NCI-H1436 (cell line): ENCODE measurements around the gene TEX13D.
A peak's percentile ranks its signal among the peaks of the same experiment; 100 is the strongest.
"Not testable (repeated sequence)": the region's sequence is repeated elsewhere in the genome, so short reads cannot be mapped to it uniquely, and the experiment has no call there.

Experiments
- DNase-seq: peaks from one replicate; lab custom pipeline; 2025; lab: John Stamatoyannopoulos, UW

Gene TEX13D

DNA sequence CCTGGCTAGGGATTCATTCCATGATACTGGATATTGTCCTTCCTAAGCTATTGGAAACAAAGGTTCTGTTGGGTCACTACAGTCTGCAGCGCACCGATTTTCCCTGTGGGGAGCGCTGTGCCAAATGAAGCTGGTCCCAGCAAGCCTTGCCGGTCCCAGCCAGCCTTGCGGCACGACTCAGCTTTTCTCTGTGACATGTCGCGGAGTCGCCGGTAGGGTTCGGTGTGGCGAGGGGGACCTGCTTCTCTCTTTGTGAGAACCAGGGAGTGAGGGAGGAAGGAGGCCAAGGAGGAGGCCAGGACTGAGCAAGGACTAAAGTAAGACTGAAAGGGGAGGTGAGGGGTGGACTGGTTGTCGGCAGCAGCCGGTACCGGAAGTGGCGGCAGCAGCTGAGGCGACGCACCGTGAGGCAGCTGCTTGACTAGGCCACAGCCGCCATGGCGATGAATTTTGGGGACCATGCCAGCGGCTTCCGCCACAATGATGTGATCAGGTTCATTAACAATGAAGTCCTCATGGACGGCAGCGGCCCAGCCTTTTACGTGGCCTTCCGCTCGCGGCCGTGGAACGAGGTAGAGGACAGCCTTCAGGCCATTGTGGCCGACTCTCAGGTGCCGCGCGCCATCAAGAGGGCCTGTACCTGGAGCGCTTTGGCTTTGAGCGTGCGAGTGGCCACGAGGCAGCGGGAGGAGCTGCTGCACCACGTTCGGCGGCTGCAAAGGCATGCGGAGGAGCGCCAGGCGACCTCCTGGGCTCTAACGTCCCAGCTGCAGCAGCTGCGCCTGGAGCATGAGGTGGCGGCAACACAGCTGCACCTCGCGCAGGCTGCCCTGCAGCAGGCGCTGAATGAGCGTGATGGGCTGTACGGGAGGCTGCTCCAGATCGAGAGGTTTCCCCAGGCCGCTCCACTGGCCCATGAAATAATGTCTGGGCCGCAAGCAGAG is at the start of gene TEX13D:
TSS of gene TEX13D (plus strand) at position 180 of the 944 bp plus-strand sequence. CDS start at position 438, 258 bp downstream.
- no peak for DNase-seq

DNA sequence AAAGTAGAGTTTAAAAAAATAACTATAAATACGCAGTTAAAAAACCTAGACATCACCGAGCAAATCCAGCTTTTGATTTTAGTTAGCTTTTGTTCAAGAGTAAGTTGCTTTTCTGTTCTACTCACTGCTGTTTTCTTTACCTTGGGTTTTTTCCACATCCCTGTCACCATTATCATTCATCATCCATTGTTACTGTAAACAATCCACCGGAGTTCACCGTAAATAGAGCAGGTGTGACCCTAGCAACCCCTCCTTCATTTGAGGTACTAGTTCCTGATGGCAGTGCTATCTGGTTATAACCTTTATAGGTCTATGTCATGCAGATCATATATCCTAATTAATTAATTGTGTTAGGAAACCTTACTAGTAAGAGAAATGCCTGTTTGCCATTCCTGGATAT is 43.0 kb upstream of the TEX13D start:
- peak; percentile 30 for DNase-seq

DNA sequence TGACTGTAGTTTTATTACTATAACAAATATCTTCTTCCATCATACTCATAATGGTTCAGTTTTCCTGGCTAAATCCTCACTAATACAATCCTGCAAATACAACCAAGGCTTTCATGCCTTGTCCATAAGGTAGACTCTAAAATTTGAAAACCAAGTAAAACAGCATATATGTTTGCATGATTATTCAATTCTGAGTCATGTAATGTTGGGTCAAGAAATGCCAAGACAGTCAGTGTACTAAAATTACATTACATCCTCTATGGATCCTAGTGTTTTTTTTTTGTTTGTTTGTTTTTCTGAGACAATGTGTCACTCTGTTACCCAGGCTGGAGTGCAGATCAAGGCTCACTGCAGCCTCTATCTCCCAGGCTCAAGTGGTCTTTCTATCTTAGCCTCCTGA is 38.6 kb upstream of the TEX13D start:
- DNase-seq = no peak

DNA sequence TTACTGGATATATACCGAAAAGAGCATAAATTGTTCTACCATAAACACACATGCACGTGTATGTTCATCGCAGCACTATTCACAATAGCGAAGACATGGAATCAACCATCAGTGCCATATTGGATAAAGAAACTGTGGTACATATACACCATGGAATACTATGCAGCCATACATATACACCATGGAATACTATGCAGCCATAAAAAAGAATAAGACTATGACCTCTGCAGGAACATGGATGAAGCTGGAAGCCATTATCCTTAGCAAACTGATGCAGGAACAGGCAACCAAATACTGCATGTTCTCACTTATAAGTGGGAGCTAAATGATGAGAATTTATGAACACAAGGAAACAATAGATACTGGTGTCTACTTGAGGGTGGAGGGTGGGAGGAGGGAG is 33.1 kb upstream of the TEX13D start:
- not testable (repeated sequence) for DNase-seq

DNA sequence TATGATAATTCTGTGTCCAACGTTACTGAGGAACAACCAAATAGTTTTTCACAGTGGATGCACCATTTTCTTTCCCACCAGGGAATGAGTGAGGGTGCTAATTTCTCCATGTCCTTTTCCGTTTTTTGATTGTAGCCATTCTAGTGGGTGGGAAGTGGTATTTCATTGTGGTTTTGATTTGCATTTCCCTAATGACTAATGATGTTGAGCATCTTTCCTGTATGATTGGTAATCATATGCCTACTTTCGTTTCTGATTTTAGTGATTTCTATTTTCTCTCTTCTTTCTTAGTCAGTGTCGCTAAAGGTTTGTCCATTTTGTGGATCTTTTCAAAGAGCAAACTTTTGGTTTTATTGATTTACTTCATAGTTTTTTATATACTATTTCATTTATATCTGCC is 32.1 kb upstream of the TEX13D start:
- no peak for DNase-seq

DNA sequence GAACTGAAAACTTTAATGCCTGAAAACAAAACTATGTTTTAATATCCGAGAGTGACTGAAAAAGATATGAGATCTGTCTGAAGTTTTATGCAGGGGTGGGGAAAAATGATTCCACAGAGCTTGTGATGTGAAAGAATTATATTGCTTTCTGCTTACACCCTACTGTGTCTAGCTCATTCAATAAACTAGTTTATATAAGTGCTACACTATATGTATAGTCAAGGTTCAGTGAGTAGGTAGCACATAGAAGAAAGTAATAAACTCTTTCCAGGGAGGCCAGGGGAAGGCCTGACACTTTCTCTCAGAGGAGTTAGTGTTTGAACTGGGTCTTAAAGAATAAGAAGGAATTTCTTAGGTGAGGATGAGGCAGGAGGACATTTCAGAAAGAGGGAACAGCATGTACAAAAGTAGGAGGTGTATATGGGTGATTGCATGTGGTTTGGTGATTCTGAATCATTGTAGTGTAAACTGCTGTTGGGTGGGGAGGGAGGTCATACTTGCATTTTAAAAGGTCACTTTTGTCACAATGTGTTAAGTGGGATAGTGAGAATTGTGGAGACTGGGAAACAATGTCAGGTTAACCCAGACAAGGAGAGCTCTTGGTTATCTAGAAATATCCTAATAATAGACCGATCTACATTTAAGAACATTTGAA is 25.1 kb upstream of the TEX13D start:
- no peak for DNase-seq

DNA sequence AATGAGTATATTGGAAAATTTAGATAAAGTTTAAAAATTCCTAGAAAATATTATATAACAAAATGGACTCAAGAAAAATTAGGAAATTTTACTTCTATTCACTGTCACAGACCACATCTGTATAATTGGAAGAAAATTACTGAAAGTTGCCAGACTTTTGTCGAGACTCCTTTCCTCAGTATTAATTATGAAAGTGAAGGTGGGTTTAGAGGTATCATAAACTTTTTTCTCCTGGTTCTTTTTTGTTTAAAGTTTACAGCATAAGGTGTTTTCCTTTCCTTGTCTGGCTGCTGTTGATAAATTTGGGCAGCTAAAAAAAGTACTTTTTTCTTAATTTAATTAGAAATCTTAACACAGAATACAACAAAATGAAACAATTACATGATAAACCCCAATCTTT is 6.7 kb upstream of the TEX13D start:
- DNase-seq = no peak

DNA sequence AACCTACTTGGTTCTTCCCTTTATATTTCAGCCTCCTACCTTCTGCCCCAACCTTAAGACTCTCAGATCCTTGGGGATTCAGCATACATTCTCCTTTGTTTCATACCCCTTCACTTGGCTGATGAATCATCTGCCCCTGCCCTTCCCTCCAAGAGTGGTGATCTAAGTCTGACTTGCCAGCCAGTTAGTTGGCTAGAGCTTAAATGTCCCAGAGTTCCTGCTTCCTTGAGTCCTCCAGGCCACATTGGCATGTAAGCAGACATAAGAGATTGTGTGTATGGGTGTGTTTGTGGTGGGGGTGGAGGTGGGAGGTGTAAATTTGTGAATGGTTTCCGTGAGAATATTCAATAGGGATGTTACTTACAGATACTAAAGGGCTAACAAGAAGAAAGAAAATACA is 3.7 kb upstream of the TEX13D start:
- no peak for DNase-seq

DNA sequence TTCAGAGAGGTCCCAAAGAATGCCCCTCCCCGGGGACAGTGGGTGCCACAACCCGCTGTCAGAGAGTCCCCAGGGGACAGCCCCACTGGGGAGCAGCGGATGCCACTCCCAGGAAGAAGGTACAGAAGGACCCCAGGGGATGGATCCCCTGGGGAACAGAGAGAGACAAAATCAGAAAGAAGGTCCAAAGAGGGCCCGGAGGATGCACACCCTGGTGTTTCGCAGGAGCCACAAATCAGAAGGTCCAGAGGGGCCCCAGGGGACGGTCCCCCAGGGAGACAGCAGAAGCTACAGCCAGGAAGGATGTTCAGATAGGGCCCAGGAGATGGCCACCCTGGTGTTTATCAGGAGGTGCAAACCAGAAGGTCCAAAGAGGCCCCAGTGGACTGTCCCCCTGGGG is 1.4 kb downstream of the TEX13D start:
- no peak for DNase-seq

DNA sequence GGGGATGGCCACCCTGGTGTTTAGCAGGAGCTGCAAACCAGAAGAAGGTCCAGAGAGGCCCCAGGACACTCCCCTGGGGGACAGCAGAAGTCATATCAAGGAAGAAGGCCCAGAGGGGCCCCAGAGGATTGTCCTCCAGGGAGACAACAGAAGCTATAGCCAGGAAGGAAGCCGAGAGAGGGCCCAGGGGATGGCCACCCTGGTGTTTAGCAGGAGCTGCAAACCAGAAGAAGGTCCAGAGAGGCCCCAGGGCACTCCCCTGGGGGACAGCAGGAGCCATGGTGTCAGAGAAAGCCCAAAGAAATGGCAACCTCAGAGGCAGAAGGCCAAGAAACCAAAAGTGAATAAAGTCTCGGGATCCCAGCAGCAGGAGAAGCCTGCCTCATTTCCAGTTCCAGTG is 2.1 kb downstream of the TEX13D start:
- not testable (repeated sequence) for DNase-seq

DNA sequence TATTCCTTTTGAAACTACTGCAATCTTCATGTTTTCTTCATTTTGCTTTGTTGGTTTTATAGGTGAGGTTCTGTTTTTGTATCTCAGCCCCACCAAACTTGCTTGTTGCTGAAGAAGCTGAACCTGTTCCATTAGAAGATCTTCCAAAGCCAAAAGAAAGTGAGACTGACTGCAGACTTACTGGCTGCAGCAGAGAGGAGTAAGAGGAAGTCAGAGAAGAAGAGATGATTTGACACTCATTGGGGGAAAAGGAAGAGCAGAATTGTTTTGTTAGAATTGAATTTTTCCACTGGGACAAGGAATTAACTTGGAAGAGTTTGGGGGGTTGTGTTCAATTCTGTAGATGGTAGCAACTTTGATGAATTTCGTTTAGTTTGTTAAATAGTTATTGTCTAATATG is 3.1 kb downstream of the TEX13D start:
- DNase-seq = no peak

DNA sequence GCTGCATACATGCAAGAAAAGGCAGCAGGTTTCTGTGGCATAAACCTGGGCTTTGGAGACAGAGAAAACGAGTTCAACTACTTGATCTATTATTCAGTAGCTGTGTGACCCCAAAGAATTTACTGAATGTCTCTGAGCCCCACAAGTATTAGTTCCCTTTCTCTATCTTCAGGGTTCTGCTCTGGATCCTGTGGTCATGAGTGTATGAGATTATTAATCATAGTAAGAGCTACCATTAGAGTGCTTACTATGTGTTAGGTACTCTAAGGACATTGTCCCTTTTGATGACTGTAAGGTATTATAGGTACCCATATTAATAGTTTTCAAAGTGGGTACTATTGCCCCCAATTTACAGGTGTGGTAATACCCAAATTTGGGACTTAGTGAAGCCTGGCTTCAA is 5.5 kb downstream of the TEX13D start:
- DNase-seq = no peak

DNA sequence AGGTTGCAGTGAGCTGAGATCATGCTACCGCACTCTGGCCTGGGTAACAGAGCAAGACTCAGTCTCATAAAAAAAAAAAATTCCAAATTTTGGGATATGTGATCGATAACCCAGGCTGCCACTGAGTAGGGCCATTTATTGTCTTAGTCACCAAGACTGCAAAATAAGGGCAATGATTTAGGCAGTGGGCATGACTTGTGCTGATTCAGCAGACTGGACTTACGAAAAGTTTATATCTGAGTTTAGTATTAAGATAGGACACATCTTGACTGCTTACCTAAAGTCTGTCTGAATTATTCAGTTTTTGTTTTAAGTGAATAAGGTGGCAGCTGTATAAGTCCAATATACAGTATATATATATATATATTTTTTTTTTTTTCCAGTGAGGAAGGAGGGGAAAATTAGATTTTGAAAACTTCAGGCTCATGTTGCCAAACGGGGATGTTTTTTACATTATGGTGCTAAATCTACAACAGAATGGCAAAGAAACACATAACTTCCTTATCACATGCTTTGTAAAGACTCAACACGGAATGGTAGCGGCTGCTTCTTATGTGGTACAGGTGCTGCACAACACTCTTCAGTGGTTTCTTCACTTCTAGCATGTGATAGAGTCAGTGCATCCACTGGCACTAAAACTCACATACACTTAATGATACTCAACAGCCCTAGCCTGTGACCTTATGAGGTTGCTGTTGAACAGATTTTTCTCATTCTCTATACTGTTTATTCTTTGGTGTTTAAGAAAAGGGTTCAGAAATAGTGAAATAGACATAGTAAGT is 6.5 kb downstream of the TEX13D start:
- no peak for DNase-seq

DNA sequence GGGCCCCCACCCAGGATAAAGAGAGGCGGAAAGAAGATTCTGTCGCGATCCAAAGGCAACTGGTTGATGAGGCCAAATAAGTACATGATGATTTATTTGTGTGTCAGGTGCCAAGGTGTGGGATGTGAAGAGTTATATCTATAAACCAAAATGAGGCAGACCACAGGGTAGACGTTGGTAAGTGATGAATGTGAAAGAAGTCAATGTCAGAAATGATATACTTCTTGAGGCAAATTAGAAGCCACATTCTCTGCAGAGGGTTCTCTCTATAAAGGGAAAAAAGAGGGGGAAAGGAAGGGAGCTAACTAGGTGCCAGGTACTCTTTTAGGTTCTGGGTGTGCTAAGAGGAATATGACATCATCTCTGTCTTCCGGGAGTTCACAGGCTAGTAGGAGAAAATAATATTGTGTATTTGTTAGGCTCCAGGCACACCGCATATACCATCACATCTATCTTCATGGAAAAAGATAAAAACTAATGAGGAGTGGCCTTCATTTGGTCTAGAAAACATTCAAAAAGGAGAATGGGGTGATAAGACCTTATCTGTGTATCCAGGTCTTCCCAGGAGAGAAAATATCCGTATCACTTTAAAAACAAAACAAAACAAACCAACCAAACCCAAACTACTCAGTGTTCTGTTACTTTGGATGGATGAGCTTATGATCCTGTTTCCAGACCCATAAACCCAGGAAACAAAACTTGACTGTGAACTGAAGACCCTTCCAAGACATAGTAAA is 9.1 kb downstream of the TEX13D start:
- DNase-seq = no peak

DNA sequence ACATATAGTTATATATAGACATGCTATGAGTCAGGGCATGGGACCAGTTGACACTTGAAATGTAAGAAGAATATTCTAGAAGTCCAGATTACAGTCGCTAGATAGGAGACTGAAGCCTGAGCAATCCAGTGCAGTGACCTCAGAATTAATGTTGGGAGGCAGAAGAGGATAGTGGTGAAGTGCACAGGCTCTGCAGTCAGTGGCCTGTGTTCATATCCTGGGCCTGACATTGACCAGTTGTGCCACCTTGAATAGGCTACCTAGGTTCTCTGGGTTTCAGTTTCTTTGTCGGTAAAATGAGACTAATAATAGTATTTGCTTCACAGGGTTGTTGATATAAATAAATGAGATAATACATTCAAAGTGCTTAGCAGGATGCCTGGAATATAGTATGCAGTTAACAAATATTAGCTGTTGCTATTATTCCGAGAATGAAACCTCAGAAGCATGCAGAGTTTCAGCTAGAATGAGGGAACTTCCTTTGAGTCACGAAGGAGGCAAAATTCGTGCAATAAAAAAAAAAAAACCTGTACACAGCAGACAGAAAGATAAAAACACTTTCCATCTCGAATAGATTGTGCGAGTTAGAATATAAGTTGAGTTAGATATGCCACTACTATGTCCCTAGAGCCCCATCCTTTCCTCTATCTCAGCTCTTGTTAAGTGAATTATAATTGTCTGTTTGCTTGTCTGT is 9.9 kb downstream of the TEX13D start:
- no peak for DNase-seq

DNA sequence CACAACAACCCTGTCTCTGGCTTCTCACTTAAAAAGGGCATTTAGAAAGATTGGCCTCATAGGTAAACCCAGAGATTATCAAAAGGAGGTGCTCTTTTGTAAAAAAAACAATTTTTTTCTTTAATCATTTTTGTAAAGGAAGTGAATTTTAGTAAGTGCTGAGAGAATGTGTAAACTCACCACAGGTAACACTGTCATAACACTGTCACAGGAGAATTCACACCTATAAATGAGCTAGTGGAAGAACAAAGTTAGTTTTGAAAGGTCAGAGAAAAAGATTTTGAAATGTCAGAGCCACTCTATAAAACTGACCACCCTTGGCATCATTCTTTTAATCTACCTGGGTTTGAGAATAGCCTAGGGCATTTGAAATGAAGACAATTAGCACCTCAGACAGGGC is 10.6 kb downstream of the TEX13D start:
- DNase-seq = no peak

DNA sequence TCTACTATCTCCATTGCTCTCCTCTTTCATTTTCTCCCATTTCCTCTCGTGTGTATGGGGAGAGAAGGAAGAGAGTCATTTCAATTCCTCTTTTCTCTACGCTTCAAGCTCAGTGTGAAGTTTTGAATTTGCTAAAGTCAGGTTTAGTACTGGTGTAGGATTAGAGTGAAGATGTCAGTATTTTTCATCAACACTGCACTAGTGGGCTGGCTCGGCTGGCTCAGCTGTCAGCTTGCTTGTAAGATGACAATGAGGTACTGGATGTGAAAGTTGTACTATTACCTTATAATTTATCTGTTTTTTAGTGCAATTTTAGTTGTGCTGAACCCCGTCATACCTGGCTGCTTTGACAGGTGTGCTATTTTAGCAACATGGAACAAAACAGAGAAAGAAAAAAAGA is 11.8 kb downstream of the TEX13D start:
- no peak for DNase-seq

DNA sequence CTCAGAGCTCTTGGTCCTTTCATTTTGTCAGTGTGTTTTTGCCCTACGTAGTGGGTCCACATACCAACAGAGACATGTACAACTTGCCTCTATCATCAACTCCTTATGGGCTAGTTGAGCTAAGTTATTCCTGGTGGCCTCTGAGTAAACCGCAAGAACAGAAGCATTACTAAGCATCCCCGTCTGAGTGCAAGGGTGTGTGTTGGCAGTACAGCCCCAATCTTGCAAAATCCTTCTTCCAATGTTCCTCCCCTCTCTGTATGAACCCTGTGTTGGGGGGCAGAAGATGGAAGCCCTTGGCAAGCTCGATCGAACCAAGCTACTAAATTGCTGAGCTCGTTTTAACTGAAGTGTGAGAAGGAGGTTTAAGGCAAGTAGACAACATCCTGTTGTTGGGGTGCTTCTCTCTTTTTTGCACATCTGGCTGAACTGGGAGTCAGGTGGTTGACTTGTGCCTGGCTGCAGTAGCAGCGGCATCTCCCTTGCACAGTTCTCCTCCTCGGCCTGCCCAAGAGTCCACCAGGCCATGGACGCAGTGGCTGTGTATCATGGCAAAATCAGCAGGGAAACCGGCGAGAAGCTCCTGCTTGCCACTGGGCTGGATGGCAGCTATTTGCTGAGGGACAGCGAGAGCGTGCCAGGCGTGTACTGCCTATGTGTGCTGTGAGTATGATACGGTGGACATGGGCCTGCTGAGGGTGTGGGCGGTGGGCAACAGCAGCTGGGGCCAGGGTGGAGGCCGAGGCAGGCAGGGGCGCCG is 13.8 kb downstream of the TEX13D start, which contains the start of gene SH2D1A:
TSS of gene SH2D1A (plus strand) at position 447 of the 760 bp plus-strand sequence. CDS start at position 527, 80 bp downstream.
- DNase-seq = no peak

DNA sequence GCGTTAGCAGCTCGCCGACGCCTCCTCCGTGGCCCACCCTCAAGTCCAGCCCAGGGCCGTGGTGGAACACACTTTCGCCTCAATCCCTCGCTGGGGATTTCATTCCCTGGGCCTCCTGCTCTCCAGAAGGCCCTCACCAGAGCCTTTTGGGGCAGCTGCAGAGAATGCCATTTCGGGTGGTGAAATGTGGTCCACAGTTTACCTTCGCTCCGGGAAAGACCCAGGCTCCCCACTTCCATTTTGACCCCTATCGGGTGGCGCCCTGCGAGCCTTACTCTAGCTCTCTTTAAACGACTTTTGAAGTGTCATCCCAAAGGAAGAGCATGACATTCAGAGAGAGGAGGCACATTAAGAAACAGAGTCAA is 14.4 kb downstream of the TEX13D start:
- no peak for DNase-seq

DNA sequence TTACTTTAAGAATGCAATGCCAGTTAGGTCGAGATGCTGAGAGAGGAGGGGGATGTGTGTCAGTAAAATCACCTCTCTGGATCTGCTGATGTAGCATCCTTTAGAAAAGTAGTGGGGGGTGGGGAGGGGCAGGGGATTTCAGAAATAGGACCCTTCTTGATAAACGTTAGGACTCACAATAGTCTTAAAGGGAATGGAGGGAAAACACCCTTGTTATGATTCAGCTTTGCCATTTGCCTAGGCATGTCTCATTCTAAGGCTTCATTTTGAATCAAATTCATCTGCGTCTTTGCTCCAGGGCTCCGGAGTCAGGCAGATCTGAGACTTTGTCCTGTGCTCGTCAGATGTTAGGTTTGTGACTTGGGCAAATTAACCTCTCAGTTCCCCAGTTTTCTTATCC is 14.8 kb downstream of the TEX13D start:
- DNase-seq = no peak
